NCI-H2227 (cell line): Measurements from ENCODE around the gene RERE.
"Not testable (repeated sequence)": the region's sequence is repeated elsewhere in the genome, so short reads cannot be mapped to it uniquely, and the experiment has no call there.

ENCODE experiments used
- DNase-seq: peaks from one replicate; lab custom pipeline; 2025; ENCODE audit not compliant: unreplicated experiment; lab: John Stamatoyannopoulos, UW

RERE gene

GRCh38 chr1:8619917-8620502 is 197.4 kb downstream of the RERE start:
- not testable (repeated sequence) for DNase-seq

GRCh38 chr1:8619419-8619818 is 198.0 kb downstream of the RERE start:
- not testable (repeated sequence) for DNase-seq

- not testable (repeated sequence) for DNase-seq
These were observed 200.6 kb downstream of the RERE start for GRCh38 chr1:8616791-8617190.

GRCh38 chr1:8611634-8612515 is 205.6 kb downstream of the RERE start:
- DNase-seq, result not testable (repeated sequence)

- no peak for DNase-seq
These were observed 209.5 kb downstream of the RERE start for GRCh38 chr1:8607906-8608305.

- DNase-seq, result no peak
These were observed 213.1 kb downstream of the RERE start for GRCh38 chr1:8604041-8604945.

- DNase-seq, result no peak
These were observed 214.2 kb downstream of the RERE start for GRCh38 chr1:8603220-8603616.

- no peak for DNase-seq
These were observed 214.8 kb downstream of the RERE start for GRCh38 chr1:8602471-8603219.

- no peak for DNase-seq
These were observed 217.1 kb downstream of the RERE start for GRCh38 chr1:8600336-8600735.

GRCh38 chr1:8599646-8600212 is 217.7 kb downstream of the RERE start:
- DNase-seq, result no peak

- no peak for DNase-seq
These were observed 218.7 kb downstream of the RERE start for GRCh38 chr1:8598783-8599182.

GRCh38 chr1:8598060-8598724 is 219.2 kb downstream of the RERE start:
- peak; percentile 66 for DNase-seq

- no peak for DNase-seq
These were observed 220.0 kb downstream of the RERE start for GRCh38 chr1:8597455-8597854.

- DNase-seq, result no peak
These were observed 221.5 kb downstream of the RERE start for GRCh38 chr1:8595941-8596340.

GRCh38 chr1:8595332-8595731 is 222.1 kb downstream of the RERE start:
- DNase-seq, result no peak

GRCh38 chr1:8593292-8593691 is 224.1 kb downstream of the RERE start:
- not testable (repeated sequence) for DNase-seq

- no peak for DNase-seq
These were observed 225.9 kb downstream of the RERE start for GRCh38 chr1:8591569-8591968.

- no peak for DNase-seq
These were observed 226.6 kb downstream of the RERE start for GRCh38 chr1:8590721-8591351.

- no peak for DNase-seq
These were observed 227.9 kb downstream of the RERE start for GRCh38 chr1:8589571-8589970.
